Measurements from ENCODE around the gene SEC23B. TPM values are rescaled to one million over a fixed set of nuclear protein-coding genes. Genes with fewer than 3 reads are reported as not detected.
"Not testable (repeated sequence)": the region's sequence is repeated elsewhere in the genome, so short reads cannot be mapped to it uniquely, and the experiment has no call there.

The SEC23B gene
- total RNA-seq, 2 donors from 2014 or later: 22.2 to 32.9 TPM

DNA sequence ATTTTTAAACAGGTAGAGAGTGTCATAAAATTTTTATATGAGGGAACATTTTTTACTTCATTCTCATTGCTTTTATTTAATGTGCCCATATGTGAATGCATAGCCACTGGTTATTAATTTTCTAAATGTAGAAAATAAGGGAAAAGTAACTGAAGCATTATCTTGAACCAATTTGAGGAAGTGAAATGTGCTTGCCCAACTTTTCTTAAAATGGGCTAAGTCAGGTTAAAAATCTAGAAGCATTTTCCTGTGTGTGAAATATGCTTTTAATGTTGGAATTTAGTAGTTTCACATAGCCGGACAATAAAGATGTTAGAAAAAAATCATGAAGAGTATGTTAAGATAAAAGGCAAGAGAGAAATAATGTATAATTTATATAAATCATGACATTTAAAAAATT, 3.8 kb downstream of the SEC23B start:
- TF ChIP-seq, protein P1, sequence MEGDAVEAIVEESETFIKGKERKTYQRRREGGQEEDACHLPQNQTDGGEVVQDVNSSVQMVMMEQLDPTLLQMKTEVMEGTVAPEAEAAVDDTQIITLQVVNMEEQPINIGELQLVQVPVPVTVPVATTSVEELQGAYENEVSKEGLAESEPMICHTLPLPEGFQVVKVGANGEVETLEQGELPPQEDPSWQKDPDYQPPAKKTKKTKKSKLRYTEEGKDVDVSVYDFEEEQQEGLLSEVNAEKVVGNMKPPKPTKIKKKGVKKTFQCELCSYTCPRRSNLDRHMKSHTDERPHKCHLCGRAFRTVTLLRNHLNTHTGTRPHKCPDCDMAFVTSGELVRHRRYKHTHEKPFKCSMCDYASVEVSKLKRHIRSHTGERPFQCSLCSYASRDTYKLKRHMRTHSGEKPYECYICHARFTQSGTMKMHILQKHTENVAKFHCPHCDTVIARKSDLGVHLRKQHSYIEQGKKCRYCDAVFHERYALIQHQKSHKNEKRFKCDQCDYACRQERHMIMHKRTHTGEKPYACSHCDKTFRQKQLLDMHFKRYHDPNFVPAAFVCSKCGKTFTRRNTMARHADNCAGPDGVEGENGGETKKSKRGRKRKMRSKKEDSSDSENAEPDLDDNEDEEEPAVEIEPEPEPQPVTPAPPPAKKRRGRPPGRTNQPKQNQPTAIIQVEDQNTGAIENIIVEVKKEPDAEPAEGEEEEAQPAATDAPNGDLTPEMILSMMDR (IDR thresholded peaks at IDR 0.05): no peak
- H3K27ac ChIP-seq: no peak overlapping the region
- no peak overlapping the region for H3K4me3 ChIP-seq
- H3K9me3 ChIP-seq: no peaks in the 10 kb centered on the region
- ATAC-seq (ENCODE audit: insufficient number of reproducible peaks, low FRiP score, low read depth) (no peak), DNase-seq (ENCODE audit: low spot score) (no peak)
- peaks cover 18% of the 10 kb centered on the region for H3K36me3 ChIP-seq
- H3K4me1 ChIP-seq (ENCODE audit: control insufficient read depth in 1 of 2, low read depth in 2 of 2): peaks cover 5 to 9% of the 10 kb centered on the region in 2 donors
- H3K27me3 ChIP-seq (replicated peaks; ENCODE audit: insufficient read depth): no peaks in the 10 kb centered on the region

- no peak overlapping the region for H3K27ac ChIP-seq
- H3K36me3 ChIP-seq: peaks cover 22% of the 10 kb centered on the region
- H3K4me3 ChIP-seq: no peak overlapping the region
Measured at GRCh38 chr20:18513208-18513607, 5.5 kb downstream of the SEC23B start.

DNA sequence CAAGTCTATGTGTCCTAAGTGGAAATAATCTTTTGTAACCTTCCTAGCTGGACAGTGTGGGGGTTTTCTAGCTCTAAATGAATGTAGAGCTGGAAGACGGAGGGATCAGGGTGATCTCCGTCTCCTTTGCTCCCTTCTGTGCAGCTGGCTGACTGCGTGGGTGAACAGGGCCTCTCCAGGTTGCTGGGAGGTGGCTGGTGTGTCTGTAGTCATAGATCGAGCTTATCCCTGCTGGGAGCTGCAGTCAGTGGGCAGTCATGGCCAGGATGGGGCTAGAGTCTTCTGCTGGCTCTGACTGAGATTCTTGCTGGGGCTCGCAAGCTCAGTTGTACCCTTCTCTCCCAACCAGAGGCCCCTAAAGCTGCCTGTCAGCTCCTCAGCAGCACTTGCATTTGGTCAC, 6.4 kb downstream of the SEC23B start:
- no peak for DNase-seq (ENCODE audit: low spot score)
- ATAC-seq (ENCODE audit: insufficient number of reproducible peaks, low FRiP score, low read depth): no peak
- no peaks in the 10 kb centered on the region for H3K9me3 ChIP-seq
- H3K27ac ChIP-seq: no peak overlapping the region
- TF ChIP-seq, protein P1 (IDR thresholded peaks at IDR 0.05): no peak
- no peaks in the 10 kb centered on the region for H3K27me3 ChIP-seq (replicated peaks; ENCODE audit: insufficient read depth)
- H3K4me1 ChIP-seq (ENCODE audit: control insufficient read depth in 1 of 2, low read depth in 2 of 2): no peaks in the 10 kb centered on the region
- H3K4me3 ChIP-seq: no peak overlapping the region
- peaks cover 22% of the 10 kb centered on the region for H3K36me3 ChIP-seq

More at GRCh38 chr20:18513208-18513607, 5.5 kb downstream of the SEC23B start:
- DNase-seq (ENCODE audit: low spot score): no peak
- peaks cover 3 to 4% of the 10 kb centered on the region in 2 donors for H3K4me1 ChIP-seq (ENCODE audit: control insufficient read depth in 1 of 2, low read depth in 2 of 2)
- H3K27me3 ChIP-seq (replicated peaks; ENCODE audit: insufficient read depth): no peaks in the 10 kb centered on the region
- no peaks in the 10 kb centered on the region for H3K9me3 ChIP-seq
- ATAC-seq (ENCODE audit: insufficient number of reproducible peaks, low FRiP score, low read depth): no peak
- TF ChIP-seq, protein P1 (IDR thresholded peaks at IDR 0.05): no peak

DNA sequence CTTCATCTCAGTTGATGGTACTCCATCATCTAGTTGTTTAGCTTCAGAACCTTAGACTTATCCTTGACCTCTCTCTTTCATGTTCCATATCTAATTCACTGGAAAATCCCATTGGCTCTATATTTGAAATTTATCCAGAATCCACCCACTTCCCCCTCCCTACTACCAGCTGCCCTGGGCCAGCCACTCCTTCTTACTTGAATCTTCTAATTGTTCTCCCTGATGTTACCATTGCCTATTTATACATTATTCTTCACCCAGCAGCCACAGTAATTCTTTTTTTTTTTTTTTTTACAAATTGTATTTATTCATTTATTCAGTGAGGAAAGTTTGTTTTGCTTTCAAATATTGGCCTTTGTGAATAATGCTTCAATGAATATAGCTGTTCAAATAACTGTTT, 8.2 kb downstream of the SEC23B start:
- TF ChIP-seq, protein P1 (IDR thresholded peaks at IDR 0.05): no peak
- no peak for DNase-seq (ENCODE audit: low spot score)
- H3K4me1 ChIP-seq (ENCODE audit: control insufficient read depth in 1 of 2, low read depth in 2 of 2): no peaks in the 10 kb centered on the region
- H3K27ac ChIP-seq: no peak overlapping the region
- H3K9me3 ChIP-seq: no peaks in the 10 kb centered on the region
- ATAC-seq (ENCODE audit: insufficient number of reproducible peaks, low FRiP score, low read depth): no peak
- no peak overlapping the region for H3K4me3 ChIP-seq
- no peaks in the 10 kb centered on the region for H3K27me3 ChIP-seq (replicated peaks; ENCODE audit: insufficient read depth)
- peaks cover 22% of the 10 kb centered on the region for H3K36me3 ChIP-seq

DNA sequence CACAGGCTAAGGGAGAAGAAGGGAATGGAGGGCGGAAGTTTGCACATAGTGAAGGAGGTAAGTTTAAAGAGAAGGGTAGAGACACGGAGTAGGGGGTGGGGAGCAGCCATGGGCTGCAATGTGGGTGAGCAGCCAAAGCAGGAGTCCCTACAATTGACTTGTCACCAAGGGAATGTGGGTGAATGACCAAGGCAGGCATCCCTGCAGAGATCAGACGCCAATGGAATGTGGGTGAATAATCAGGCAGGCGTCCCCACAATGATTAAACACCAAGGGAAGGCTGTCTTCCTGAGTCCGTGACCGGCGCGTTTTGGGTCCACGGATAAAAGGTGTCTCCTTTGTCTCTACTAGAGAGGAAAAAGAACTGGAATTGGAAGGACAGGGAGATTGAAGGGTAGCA, 14.3 kb downstream of the SEC23B start:
- H3K27me3 ChIP-seq (replicated peaks; ENCODE audit: insufficient read depth); H3K27ac ChIP-seq; H3K9me3 ChIP-seq; H3K4me3 ChIP-seq; DNase-seq (ENCODE audit: low spot score); ATAC-seq (ENCODE audit: insufficient number of reproducible peaks, low FRiP score, low read depth); H3K4me1 ChIP-seq (ENCODE audit: control insufficient read depth in 1 of 2, low read depth in 2 of 2): not testable (repeated sequence)
- H3K36me3 ChIP-seq: peaks cover 28% of the 10 kb centered on the region

- Histone ChIP-seq H3K9me3 (no peaks in the 10 kb centered on the region), H3K27me3 (replicated peaks; ENCODE audit: insufficient read depth) (no peaks in the 10 kb centered on the region), H3K4me1 (ENCODE audit: control insufficient read depth in 1 of 2, low read depth in 2 of 2) (no peaks in the 10 kb centered on the region), H3K27ac (no peak overlapping the region), H3K4me3 (no peak overlapping the region), H3K36me3 (peaks cover 36% of the 10 kb centered on the region)
- no peak for DNase-seq (ENCODE audit: low spot score)
- ATAC-seq (ENCODE audit: insufficient number of reproducible peaks, low FRiP score, low read depth): no peak
- TF ChIP-seq, protein P1 (IDR thresholded peaks at IDR 0.05): no peak
Measured at GRCh38 chr20:18523066-18523465, 15.3 kb downstream of the SEC23B start.

Data from thoracic aorta (tissue), 2 donors.